Head of caudate nucleus (tissue), 42 donors: ENCODE measurements around the gene NUCKS1.
A peak's percentile ranks its signal among the peaks of the same experiment; 100 is the strongest.

ENCODE experiments used
- DNase-seq, 42 donors: peaks; one replicate each; pipeline versions ENCODE4 v3.0.0 to v3.0.0-alpha.2; 2020 to 2021; ENCODE audit warnings: mixed read lengths in 7 of 42
- intact Hi-C: fragments of 100-400 bp; cut with DNase I; formaldehyde crosslinking; loops from one replicate; pipeline ENCODE4 v1.15.0; 2022

The NUCKS1 gene

DNA sequence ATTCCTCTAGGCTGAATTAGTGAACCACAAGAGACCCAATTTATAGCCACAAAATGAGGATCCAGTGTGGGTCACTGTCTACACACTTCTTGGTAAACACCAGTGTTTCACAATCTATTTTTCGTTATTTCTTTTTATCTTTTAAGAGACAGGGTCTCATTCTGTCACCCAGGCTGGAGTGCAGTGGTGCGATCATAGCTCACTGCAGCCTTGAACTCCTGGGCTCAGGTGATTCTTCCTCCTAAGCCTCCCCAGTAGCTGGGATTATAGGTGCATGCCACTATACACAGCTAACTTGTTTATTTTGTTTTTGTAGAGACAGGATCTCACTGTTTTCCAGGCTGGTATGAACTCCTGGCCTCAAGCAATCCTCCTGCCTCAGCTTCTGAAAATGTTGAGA lies 40.3 kb downstream of the NUCKS1 start:
- no peak for DNase-seq
- intact Hi-C loops = loop anchor here (2.0 to 10.0 kb wide), 2 partner anchors 51 to 115 kb away; no protein-coding TSS in a partner anchor

DNA sequence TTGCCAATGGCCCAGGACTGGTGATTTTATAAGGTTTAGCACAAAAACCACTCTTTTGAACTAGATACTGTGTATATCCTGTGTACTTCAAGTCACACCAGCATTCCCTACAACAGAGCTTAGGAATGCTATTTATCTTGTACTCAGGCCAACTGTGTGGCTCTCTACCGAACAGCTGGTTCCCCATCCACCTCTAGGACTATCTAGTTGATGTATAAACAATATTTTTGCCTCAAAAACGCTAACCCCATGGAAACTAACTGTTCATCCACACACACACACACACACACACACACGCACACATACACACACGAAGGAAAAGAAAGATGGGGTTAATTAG lies 41.0 kb downstream of the NUCKS1 start:
- no peak for DNase-seq
- intact Hi-C loops = loop anchor here (10.0 kb wide), 1 partner anchor 114 kb away; no protein-coding TSS in a partner anchor

DNA sequence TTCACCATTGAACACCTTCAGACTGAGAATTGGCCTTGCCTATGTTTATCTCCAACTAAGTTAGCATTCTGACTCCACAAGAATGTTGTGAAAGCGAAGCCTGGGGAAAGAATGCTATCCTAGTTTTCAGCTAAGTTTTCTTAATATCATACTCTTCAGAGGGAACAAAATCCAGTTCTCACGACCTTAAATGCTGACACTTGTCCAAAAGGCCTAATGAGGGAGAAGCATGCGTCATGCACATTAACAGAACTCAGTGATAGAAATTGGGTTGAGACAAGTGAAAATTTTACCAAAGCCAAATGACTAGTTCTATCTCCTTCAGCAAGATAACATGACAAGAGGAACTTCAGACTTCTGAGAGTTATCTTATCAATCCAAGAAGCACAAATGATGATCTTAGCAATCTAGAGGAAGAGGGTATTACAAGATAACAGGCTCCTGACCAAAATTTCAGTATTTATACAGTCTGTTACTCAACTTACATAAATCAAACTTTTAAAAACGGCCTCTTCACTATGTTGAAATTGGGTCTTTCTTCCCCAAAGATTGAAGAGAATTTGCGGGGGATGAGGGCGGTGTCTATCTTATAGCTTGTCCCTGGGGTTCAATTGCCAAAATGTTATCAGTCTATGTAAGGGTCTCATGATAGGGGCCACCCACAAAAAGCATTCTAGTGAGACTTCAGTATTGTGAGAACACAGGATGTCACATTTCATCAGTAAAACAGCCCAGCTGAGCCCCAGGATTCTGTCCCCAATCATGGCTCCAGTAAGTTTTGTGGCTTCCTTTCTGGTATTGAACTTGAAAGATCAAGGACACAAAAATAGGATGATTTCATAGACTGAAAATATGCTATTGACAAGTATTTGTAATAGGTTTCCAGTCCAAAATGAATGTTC lies 43.1 kb downstream of the NUCKS1 start:
- intact Hi-C loops = loop anchor here (10.0 kb wide), 1 partner anchor 112 kb away; no protein-coding TSS in a partner anchor
- DNase-seq = peak in 1 of 42 donors; percentile 39

DNA sequence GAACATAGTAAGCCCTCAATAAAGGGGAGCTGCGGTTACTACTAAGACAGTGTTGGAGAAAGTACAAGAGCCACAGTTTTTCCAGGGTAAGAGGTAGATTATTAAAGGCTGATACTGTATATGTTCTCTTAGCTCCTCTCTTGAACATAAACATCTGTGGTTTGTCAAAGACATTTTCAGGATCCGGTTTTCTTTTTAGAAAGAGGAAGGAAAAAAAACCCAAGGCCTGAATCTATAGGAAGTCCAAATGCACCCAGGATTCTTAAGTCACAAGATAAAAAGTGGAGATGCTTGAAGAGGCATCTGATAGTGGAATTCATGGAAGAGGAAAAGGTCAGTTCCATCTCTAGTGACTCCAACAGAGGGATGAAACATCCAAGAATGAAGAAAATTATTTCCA lies 45.1 kb downstream of the NUCKS1 start:
- intact Hi-C loops = loop anchor here (10.0 kb wide), 1 partner anchor 110 kb away; no protein-coding TSS in a partner anchor
- no peak for DNase-seq

DNA sequence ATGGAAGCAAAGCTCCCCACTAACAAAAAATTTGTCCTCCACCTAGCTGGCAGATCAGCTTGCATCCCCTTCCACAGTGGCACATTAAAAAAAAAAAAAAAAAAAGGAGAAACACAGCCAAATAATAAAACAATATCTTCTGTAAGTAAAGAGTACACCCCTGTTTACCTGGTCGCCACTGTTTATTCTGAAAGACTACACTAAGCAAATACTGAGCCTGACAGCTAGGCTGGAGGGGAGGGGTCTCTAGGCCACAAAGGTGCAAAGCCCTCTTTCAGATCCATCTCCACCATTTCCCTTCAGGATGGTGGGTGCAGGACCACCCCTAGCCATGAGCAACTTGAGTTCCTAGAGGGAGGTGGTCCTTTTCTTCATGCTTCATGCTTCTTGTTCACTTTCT lies 46.9 kb downstream of the NUCKS1 start:
- DNase-seq = peak in 1 of 42 donors; percentile 17
- intact Hi-C loops = loop anchor here (10.0 kb wide), 1 partner anchor 108 kb away; no protein-coding TSS in a partner anchor

DNA sequence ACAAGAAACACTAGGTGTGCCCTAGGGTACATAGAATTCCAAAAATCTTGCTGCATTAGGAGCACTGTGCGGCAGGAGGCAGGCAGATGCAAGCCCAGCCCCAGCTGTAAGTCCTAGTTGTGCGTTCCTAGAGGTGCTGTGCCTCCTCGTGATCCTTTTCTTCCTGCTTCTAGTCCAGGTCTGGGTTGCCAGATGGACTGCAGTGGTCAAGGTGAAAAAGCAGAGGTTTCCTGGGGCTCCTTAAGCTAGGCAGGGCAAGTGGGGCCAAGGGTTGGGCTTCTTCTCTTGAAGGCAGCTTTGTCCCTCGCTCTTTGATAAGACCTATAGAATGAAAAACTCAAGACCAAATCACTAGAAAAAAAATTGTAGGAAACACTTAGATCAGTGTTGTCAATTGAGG lies 48.1 kb downstream of the NUCKS1 start:
- intact Hi-C loops = loop anchor here (10.0 kb wide), 1 partner anchor 107 kb away; no protein-coding TSS in a partner anchor

DNA sequence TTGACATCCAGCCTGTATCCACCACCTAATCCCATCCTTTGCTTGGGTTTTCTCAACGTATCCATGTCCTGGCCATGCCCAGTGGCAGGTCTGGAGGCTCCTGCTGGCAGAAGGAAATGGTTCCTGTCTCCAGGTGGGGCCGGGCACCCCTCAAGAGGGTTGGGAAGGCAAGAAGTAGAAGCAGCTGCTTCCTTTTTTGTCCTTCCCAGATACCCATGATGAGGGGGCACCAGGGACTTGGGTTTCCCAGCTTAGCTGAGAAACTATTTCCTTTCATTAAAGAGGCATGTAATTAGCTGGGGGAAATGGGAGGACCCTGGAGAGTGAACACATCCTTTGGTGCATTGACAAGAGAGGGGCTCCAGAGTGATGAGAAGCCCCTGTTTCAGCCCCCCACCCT lies 48.6 kb downstream of the NUCKS1 start:
- no peak for DNase-seq
- intact Hi-C loops = loop anchor here (10.0 kb wide), 1 partner anchor 107 kb away; no protein-coding TSS in a partner anchor

More for the DNA sequence above, 48.1 kb downstream of the NUCKS1 start:
- no peak for DNase-seq

DNA sequence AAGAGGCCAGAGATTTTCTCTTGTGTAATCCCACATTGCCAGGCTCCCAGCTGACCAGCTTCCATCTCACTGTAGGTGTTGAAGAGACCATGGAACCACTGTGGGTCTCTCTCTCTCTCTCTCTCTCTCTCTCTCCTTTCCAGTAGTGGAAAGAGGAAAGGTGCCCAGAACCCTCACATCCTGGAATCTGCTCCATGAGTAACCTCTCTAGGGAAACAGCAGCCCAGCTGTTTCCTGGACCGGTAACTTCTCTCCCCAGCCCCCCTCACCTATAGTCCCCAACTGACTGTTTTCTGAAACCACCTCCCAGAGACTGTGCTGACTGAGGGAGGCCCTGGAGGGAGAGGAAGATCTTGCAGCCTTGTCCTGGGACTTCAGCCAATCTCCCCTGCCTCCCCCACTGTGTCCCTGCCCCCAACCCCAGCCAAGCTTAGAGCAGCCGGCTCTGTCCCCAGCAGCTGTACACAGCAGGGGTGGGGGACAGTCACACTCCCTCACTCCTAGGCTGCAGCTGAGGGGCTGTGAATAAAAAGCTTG lies 49.0 kb downstream of the NUCKS1 start:
- DNase-seq = peak in 35 of 42 donors; percentile 10 to 71 (median 48)

DNA sequence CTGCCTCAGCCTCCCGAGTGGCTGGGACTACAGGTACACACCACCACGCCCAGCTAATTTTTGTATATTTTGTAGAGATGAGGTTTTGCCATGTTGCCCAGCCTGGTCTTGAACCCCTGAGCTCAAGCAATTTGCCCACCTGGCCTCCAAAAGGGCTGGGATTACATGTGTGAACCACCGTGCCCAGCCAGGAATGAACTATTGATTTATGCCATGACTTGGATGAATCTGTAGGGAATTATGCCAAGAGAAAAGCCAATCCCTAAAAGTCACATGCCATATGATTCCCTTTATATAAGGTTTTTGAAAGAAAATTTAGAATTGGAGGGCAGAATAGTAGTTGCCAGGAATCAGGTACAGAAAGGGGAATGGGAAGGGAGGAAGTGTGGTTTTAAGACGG lies 50.6 kb downstream of the NUCKS1 start:
- no peak for DNase-seq
- intact Hi-C loops = no loop called here

More for the DNA sequence above, 49.0 kb downstream of the NUCKS1 start:
- intact Hi-C loops = loop anchor here (10.0 kb wide), 1 partner anchor 106 kb away; no protein-coding TSS in a partner anchor

DNA sequence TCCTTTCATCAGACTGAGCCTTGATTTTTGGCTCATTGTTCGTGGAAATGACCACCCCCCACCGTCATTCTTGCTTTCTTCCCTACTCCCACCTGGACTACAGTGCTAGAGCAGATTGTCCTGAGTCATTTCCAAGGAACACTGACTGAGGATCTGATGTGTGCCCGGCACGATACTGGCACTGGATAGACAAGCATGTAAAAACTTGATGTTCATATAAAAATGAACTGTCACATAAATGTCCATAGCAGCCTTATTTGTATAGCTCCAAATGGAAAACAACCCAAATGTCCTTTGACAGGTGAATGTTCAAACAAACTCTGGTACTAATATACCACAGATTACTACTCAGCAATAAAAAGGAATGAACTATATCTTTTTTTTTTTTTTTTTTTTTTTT lies 51.1 kb downstream of the NUCKS1 start:
- DNase-seq = no peak
- intact Hi-C loops = no loop called here

DNA sequence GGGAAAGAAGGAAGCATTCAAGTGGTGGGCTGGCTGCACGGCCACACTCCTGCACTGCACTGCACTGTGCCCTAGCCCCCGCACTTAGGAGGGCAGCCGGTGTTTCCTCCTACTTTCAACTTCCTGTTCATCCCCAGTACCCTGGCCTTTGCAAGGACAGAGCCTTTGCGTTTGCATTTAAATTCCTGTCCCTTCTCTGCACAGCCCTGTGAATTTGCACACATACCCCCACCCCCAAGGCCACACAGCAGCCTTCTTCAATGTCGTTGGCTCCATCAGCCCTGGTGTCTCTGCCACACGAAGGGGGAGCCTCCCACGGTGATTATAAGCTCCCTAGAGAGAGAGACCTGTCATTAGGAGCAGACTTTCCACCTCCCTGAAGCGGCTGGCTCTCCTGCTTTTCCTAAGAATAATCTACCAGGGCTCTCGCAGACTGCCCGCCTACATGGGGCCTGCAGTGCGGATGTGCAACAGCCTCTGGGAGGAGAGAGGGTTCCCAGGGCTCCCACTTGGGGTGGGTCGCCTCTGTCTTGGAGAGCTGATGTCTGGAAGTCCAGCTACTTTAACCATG lies 56.5 kb downstream of the NUCKS1 start:
- DNase-seq = peak in 10 of 42 donors; percentile 28 to 74 (median 44)
- intact Hi-C loops = no loop called here

DNA sequence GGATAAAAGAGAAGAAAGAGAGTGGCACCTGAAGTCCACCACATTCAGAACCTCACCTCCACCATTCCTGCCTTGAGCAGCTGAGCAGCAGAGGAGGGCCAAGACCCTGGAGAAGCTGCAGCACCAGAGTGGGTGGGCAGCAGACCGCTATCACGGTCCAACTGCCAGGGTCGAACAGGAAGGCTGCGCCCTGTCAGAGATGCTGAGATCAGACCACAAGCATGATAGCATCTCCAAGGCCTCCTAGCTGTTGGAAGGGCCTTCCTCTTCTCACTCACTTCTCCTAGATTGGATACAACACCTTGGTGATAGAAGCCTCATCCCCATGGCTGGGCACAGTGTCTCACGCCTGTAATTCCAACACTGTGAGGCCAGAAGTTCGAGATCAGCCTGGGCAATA lies 57.6 kb downstream of the NUCKS1 start:
- no peak for DNase-seq
- intact Hi-C loops = no loop called here

DNA sequence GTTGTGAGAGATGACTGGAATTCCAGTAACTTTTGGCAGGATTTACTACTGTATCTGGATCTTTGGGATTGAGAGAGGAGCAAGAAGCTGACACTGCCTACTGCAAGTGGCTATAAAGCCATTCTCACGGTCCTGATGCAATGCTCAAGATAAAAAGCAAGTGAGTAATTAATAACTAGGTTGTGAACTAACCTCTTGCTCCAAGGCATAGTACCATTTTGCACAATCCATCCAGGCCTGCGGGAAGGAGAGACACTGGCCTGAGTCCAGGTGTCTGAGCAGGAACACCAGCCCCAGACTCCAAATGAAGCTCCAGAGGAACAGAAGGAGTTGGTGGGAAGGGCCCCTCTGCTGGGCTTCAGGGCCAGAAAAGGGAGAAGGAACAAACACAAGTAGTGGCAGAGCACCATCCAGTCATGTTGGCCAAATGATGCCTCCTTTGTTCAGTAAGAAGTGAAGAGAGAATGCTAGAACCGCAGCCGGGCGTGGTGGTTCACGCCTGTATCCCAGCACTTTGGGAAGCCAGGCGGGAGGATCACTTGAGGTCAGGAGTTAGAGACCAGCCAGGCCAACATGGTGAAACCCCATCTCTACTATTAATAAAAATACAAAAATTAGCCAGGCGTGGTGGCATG lies 59.7 kb downstream of the NUCKS1 start:
- intact Hi-C loops = no loop called here
- DNase-seq = no peak

DNA sequence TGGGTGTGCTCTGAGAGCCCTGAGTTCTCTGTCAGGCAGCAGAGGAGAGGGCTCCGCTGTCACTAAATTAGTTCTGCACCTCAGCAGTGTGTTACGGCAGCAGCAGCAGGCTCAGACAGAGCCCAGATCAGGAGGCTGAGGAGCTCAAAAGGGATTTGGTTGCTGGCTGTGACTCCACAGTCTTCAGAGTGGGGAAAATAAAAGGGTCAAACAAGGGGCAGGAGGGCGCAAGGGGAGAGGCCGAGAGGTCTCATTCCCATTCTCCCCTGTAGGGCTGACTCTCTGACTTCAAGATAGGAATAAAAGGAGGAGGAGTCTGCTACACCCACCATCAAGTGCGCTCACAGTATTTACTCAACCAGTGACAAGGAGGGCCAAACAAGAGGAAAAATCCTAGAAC lies 60.5 kb downstream of the NUCKS1 start:
- no peak for DNase-seq
- intact Hi-C loops = no loop called here

DNA sequence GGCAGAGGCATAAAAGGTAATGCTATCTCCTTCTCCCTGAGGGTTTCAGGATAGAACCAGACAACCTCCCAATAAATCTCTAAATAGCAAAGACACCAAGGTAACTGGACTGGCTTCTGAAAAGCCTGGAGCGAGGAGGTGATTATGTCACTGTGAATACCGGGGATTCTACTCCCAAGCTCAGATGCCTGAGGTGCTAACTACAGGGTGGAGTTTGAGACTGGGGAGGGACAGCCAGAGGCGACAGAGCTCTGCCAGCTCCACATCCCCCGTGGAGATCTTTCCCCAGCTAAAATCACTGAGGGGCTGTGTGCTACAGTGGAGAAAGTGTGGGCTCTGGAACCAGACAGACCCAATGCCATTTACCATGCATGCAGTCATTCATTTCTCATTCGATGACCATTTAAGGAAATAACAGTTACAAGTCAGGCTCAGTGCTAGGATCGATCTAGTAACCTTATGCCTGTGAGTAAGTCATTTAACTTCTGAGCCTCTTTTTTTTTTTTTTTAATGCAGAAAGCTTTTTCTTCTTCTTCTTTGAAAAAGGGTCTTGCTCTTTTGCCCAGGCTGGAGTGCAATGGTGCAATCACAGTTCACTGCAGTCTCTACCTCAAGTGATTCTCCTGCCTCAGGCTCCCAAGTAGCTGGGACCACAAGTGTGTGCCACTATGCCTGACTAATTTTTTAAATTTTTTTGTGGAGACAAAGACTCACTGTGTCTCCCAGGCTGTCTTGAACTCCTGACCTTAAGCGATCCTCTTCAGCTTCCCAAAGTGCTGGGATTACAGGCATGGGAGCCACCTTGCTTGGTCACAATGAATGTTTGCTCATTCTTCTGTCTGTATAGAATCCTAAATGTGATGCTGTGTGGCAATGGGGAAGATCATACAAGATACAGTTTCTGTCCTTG lies 61.6 kb downstream of the NUCKS1 start:
- DNase-seq = no peak
- intact Hi-C loops = no loop called here

DNA sequence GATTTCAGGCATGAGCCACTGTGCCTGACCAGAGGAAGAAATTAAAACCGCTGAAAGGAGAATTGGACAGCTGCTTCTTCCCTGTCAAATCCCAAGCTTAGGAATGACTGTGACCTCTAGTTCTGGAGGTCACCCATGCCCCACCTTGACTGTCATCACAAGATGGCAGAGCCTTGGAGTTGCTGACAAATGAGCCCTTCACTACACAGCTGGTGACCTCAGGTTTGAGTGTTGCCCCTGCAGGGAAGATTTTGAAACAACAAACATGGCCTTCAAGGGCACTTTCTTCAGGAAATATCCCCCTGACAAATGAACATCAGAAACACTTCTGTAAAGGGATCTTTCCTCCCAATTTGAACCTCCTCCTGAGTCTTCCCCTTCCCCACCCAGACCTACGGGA lies 62.7 kb downstream of the NUCKS1 start:
- no peak for DNase-seq
- intact Hi-C loops = no loop called here

DNA sequence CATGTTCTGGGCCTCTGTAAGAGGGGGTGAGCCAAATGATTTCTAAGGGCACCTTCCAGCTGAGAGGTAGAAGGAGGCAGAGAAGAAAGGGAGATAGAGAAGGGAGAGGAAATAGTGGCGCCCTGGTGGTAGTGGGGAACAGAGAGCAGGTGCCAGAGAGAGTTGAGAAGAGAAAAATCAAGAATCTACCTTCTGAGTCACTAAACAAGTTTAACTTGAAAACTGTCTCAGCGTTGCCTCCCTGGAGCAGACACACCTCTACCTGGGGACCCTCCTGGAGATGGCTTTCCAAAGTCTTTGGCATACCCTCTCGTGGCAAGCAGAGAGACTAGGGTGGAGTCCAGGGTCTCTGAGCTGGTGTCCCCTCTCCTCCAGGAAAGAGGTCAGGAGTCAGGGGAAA lies 68.6 kb downstream of the NUCKS1 start:
- no peak for DNase-seq
- intact Hi-C loops = no loop called here

DNA sequence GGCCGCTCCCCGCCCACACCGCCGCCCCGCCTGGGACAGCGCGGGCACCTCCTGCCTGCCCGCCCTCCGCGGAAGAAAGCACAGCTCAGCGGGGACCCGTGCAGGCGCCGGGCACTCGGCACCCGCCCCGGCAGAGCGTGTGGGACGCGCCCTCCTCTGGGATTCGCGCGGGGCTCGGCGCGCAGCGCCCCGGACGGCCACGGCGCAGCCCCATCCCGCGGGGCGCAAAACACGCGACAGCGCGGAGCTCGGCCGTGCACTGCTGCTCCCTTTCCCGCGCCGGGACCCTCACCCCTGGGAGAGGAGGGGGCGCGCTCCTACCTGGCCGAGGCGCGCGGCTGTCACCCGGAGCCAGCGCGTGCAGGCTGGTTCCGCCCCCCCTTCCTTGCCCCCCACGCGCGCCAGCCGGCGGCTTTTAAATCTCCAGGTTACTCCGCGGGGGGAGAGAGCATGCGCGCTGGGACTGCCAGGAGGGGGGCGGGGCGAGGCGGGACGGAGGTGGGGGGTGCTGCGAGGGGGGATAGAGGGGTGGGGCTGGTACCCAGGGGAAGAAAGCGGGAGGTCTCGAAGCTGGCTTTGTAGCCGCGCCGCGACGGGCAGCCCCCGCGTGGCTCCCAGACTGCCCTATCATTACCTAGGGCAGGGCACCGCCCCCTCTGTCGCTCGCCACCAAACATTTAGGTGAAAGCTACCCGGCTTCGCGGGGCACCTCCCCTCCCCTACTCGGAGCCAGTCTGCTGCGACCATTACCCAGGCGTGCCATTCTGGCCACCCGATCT lies 69.7 kb downstream of the NUCKS1 start, which contains the start of gene SLC45A3:
Gene SLC45A3, minus strand, starts transcription at position 437 of the 779 bp plus-strand sequence. CDS start 15,853 bp downstream, outside the sequence.
- intact Hi-C loops = no loop called here
- DNase-seq = peak in 39 of 42 donors; percentile 43 to 86 (median 72)
